ENCODE data around the gene ANKS1B.

ANKS1B gene

GRCh38 chr12:99067171-99067785 lies 917.5 kb downstream of the ANKS1B start:
- in situ Hi-C loops (cut with HindIII; ENCODE audit: low pct_unique_long_range_greater_than_20kb, low sequenced_read_pairs): no loop called here
- DNase-seq (ENCODE audit: low read depth in 1 of 2, low spot score in 1 of 2): no peak
- no peak for TF ChIP-seq JUND (IDR thresholded peaks at IDR 0.05; ENCODE audit: low read depth)

GRCh38 chr12:99066726-99067125 lies 918.0 kb downstream of the ANKS1B start:
- in situ Hi-C loops (cut with HindIII; ENCODE audit: low pct_unique_long_range_greater_than_20kb, low sequenced_read_pairs): no loop called here
- no peak for TF ChIP-seq JUND (IDR thresholded peaks at IDR 0.05; ENCODE audit: low read depth)
- DNase-seq (ENCODE audit: low read depth in 1 of 2, low spot score in 1 of 2): no peak

- in situ Hi-C loops (cut with HindIII; ENCODE audit: low pct_unique_long_range_greater_than_20kb, low sequenced_read_pairs): no loop called here
- no peak for TF ChIP-seq JUND (IDR thresholded peaks at IDR 0.05; ENCODE audit: low read depth)
- no peak for DNase-seq (ENCODE audit: low read depth in 1 of 2, low spot score in 1 of 2)
Measured at GRCh38 chr12:99063182-99063581, 921.6 kb downstream of the ANKS1B start.

- TF ChIP-seq JUND (IDR thresholded peaks at IDR 0.05; ENCODE audit: low read depth): no peak
- in situ Hi-C loops (cut with HindIII; ENCODE audit: low pct_unique_long_range_greater_than_20kb, low sequenced_read_pairs): no loop called here
- DNase-seq (ENCODE audit: low read depth in 1 of 2, low spot score in 1 of 2): no peak
Measured at GRCh38 chr12:99059824-99060511, 924.8 kb downstream of the ANKS1B start.

- no peak for TF ChIP-seq JUND (IDR thresholded peaks at IDR 0.05; ENCODE audit: low read depth)
- DNase-seq (ENCODE audit: low read depth in 1 of 2, low spot score in 1 of 2): no peak
- in situ Hi-C loops (cut with HindIII; ENCODE audit: low pct_unique_long_range_greater_than_20kb, low sequenced_read_pairs): no loop called here
Measured at GRCh38 chr12:99057670-99058069, 927.1 kb downstream of the ANKS1B start.

GRCh38 chr12:99056186-99056585 lies 928.5 kb downstream of the ANKS1B start:
- in situ Hi-C loops (cut with HindIII; ENCODE audit: low pct_unique_long_range_greater_than_20kb, low sequenced_read_pairs): no loop called here

GRCh38 chr12:99055299-99055698 lies 929.4 kb downstream of the ANKS1B start:
- DNase-seq (ENCODE audit: low read depth in 1 of 2, low spot score in 1 of 2): no peak
- TF ChIP-seq JUND (IDR thresholded peaks at IDR 0.05; ENCODE audit: low read depth): no peak
- in situ Hi-C loops (cut with HindIII; ENCODE audit: low pct_unique_long_range_greater_than_20kb, low sequenced_read_pairs): no loop called here

More at GRCh38 chr12:99056186-99056585, 928.5 kb downstream of the ANKS1B start:
- no peak for TF ChIP-seq JUND (IDR thresholded peaks at IDR 0.05; ENCODE audit: low read depth)
- DNase-seq (ENCODE audit: low read depth in 1 of 2, low spot score in 1 of 2): no peak

GRCh38 chr12:99054601-99055128 lies 930.1 kb downstream of the ANKS1B start:
- in situ Hi-C loops (cut with HindIII; ENCODE audit: low pct_unique_long_range_greater_than_20kb, low sequenced_read_pairs): no loop called here
- DNase-seq (ENCODE audit: low read depth in 1 of 2, low spot score in 1 of 2): no peak
- TF ChIP-seq JUND (IDR thresholded peaks at IDR 0.05; ENCODE audit: low read depth): no peak

- no peak for TF ChIP-seq JUND (IDR thresholded peaks at IDR 0.05; ENCODE audit: low read depth)
- no peak for DNase-seq (ENCODE audit: low read depth in 1 of 2, low spot score in 1 of 2)
- in situ Hi-C loops (cut with HindIII; ENCODE audit: low pct_unique_long_range_greater_than_20kb, low sequenced_read_pairs): no loop called here
Measured at GRCh38 chr12:99053616-99054362, 930.9 kb downstream of the ANKS1B start.

GRCh38 chr12:99049774-99050173 lies 935.0 kb downstream of the ANKS1B start:
- in situ Hi-C loops (cut with HindIII; ENCODE audit: low pct_unique_long_range_greater_than_20kb, low sequenced_read_pairs): no loop called here
- TF ChIP-seq JUND (IDR thresholded peaks at IDR 0.05; ENCODE audit: low read depth): no peak
- DNase-seq (ENCODE audit: low read depth in 1 of 2, low spot score in 1 of 2): no peak

GRCh38 chr12:99045158-99045557 lies 939.6 kb downstream of the ANKS1B start:
- in situ Hi-C loops (cut with HindIII; ENCODE audit: low pct_unique_long_range_greater_than_20kb, low sequenced_read_pairs): no loop called here
- DNase-seq (ENCODE audit: low read depth in 1 of 2, low spot score in 1 of 2): peak in 1 of 2 experiments; percentile 18
- TF ChIP-seq JUND (IDR thresholded peaks at IDR 0.05; ENCODE audit: low read depth): no peak

GRCh38 chr12:99043319-99043914 lies 941.3 kb downstream of the ANKS1B start:
- in situ Hi-C loops (cut with HindIII; ENCODE audit: low pct_unique_long_range_greater_than_20kb, low sequenced_read_pairs): no loop called here
- DNase-seq (ENCODE audit: low read depth in 1 of 2, low spot score in 1 of 2): peak; percentile 51 to 82

More at GRCh38 chr12:99043319-99043914, 941.3 kb downstream of the ANKS1B start:
- TF ChIP-seq JUND (IDR thresholded peaks at IDR 0.05; ENCODE audit: low read depth): no peak
